Prostate gland (tissue), 2 donors: Measurements from ENCODE around the gene ZNF792. TPM values are rescaled to one million over a fixed set of nuclear protein-coding genes. Genes with fewer than 3 reads are reported as not detected.
"Not testable (repeated sequence)": the region's sequence is repeated elsewhere in the genome, so short reads cannot be mapped to it uniquely, and the experiment has no call there.

Source experiments
- DNase-seq: peaks from one replicate; pipeline ENCODE4 v3.0.0-alpha.2; 2019; ENCODE audit warnings: low spot score
- H3K27ac ChIP-seq, 2 donors: fragments of 200-600 bp; sonication (generic); 2 replicates each; pipeline ENCODE4 v1.5.1; 2017 to 2019
- H3K27me3 ChIP-seq: fragments of 200-600 bp; sonication (generic); replicated peaks from 2 replicates; pipeline ENCODE4 v1.5.1; 2019; ENCODE audit not compliant: insufficient read depth
- H3K36me3 ChIP-seq, 2 donors: fragments of 200-600 bp; sonication (generic); 1 replicate in 1 of 2; 2 replicates in 1 of 2; pipeline versions ENCODE4 v1.5.1 to v1.8.1; 2017 to 2019
- H3K4me1 ChIP-seq: fragments of 200-600 bp; sonication (generic); replicated peaks from 2 replicates; pipeline ENCODE4 v1.5.1; 2019
- H3K4me3 ChIP-seq, 2 donors: fragments of 200-600 bp; sonication (generic); 2 replicates each; pipeline ENCODE4 v1.5.1; 2017 to 2019
- H3K9me3 ChIP-seq: fragments of 200-600 bp; sonication (generic); 2 replicates; pipeline ENCODE4 v1.5.1; 2017
- CTCF ChIP-seq, 4 experiments: fragments of 200-600 bp in 2 of 4; fragments of 450-650 bp in 2 of 4; sonication (generic) in 2 of 4; IDR thresholded peaks; 1 replicate in 3 of 4; 2 replicates in 1 of 4; pipeline ENCODE4 v1.5.1; 2016 to 2019; ENCODE audit warnings: antibody characterized with exemption in 4 of 4, mild to moderate bottlenecking in 2 of 4, moderate library complexity in 2 of 4
- POLR2A ChIP-seq: fragments of 450-650 bp; IDR thresholded peaks from one replicate; pipeline ENCODE4 v1.6.1; 2016; ENCODE audit warnings: antibody characterized with exemption, mild to moderate bottlenecking
- POLR2AphosphoS5 ChIP-seq: sonication (generic); formaldehyde crosslinking; IDR thresholded peaks from one replicate; pipeline ENCODE4 v1.6.1; 2017; ENCODE audit warnings: antibody characterized with exemption
- WGBS: methylation state at CpG from one replicate; pipeline ENCODE4 v1.1.5; 2018; 5-methylcytosine and 5-hydroxymethylcytosine counted together
- intact Hi-C: fragments of 100-400 bp; cut with DNase I; formaldehyde crosslinking; loops from one replicate; pipeline ENCODE4 v1.14.2; 2022
- total RNA-seq, 2 donors: library from RNA; depleted of rRNA; stranded (reverse); fragments of >200 nt; gene quantifications; one replicate each; pipeline ENCODE4 v1.1.0, GENCODE V29; 2016

The ZNF792 gene
- total RNA-seq, 2 donors from 2014 or later: 8.2 to 9.3 TPM

- peaks cover 0 to 9% of the 10 kb centered on the region in 2 donors for H3K36me3 ChIP-seq
- intact Hi-C loops: no loop called here
- peak overlapping the region; percentile 59 to 63 for H3K27ac ChIP-seq
- H3K27me3 ChIP-seq: no peaks in the 10 kb centered on the region
- peak; percentile 72 for DNase-seq
- peaks cover 20% of the 10 kb centered on the region for H3K4me1 ChIP-seq
- 56% methylated on average over 15 of the region's 15 CpGs for WGBS
- no peaks in the 10 kb centered on the region for H3K9me3 ChIP-seq
- no peak for TF ChIP-seq CTCF (IDR thresholded peaks at IDR 0.05)
- TF ChIP-seq POLR2A: peak; percentile 23
- TF ChIP-seq POLR2AphosphoS5: peak; percentile 92
- no peak overlapping the region for H3K4me3 ChIP-seq
These were observed 42.4 kb upstream of the ZNF792 start for GRCh38 chr19:35006342-35006998.

- Histone ChIP-seq H3K27ac (peak overlapping the region; percentile 59 to 63), H3K4me1 (peaks cover 20% of the 10 kb centered on the region)
- H3K36me3 ChIP-seq, H3K4me3 ChIP-seq, H3K27me3 ChIP-seq, H3K9me3 ChIP-seq, intact Hi-C loops, DNase-seq: not testable (repeated sequence)
- 70% methylated on average over 6 of the region's 6 CpGs for WGBS
These were observed 41.9 kb upstream of the ZNF792 start for GRCh38 chr19:35006007-35006341.

- H3K36me3 ChIP-seq: peaks cover 0 to 7% of the 10 kb centered on the region in 2 donors
- intact Hi-C loops: no loop called here
- H3K27me3 ChIP-seq: no peaks in the 10 kb centered on the region
- no peak overlapping the region for H3K4me3 ChIP-seq
- peaks cover 20% of the 10 kb centered on the region for H3K4me1 ChIP-seq
- 79% methylated on average over 11 of the region's 11 CpGs for WGBS
- H3K9me3 ChIP-seq: no peaks in the 10 kb centered on the region
- TF ChIP-seq CTCF (IDR thresholded peaks at IDR 0.05) (no peak), POLR2A (no peak), POLR2AphosphoS5 (no peak)
- DNase-seq: no peak
- H3K27ac ChIP-seq: peak overlapping the region; percentile 59 to 63
These were observed 41.4 kb upstream of the ZNF792 start for GRCh38 chr19:35005256-35005977.

GRCh38 chr19:35004517-35005255 lies 40.7 kb upstream of the ZNF792 start:
- H3K27me3 ChIP-seq: no peaks in the 10 kb centered on the region
- H3K9me3 ChIP-seq: no peaks in the 10 kb centered on the region
- H3K4me3 ChIP-seq: no peak overlapping the region
- intact Hi-C loops: no loop called here
- no peaks in the 10 kb centered on the region for H3K36me3 ChIP-seq
- peaks cover 20% of the 10 kb centered on the region for H3K4me1 ChIP-seq
- peak overlapping the region in 1 of 2 donors; percentile 59 for H3K27ac ChIP-seq
- DNase-seq: no peak
- WGBS: 90% methylated on average over 18 of the region's 18 CpGs
- TF ChIP-seq POLR2A: no peak
- TF ChIP-seq CTCF (IDR thresholded peaks at IDR 0.05): no peak
- TF ChIP-seq POLR2AphosphoS5: no peak

- Histone ChIP-seq H3K27ac (peak overlapping the region in 1 of 2 donors; percentile 97), H3K27me3 (no peaks in the 10 kb centered on the region), H3K4me3 (no peak overlapping the region), H3K9me3 (no peaks in the 10 kb centered on the region), H3K36me3 (no peaks in the 10 kb centered on the region), H3K4me1 (peaks cover 25% of the 10 kb centered on the region)
- 85% methylated on average over 11 of the region's 11 CpGs for WGBS
- no peak for DNase-seq
- intact Hi-C loops: no loop called here
- TF ChIP-seq POLR2A (no peak), CTCF (IDR thresholded peaks at IDR 0.05) (no peak), POLR2AphosphoS5 (no peak)
These were observed 38.1 kb upstream of the ZNF792 start for GRCh38 chr19:35002037-35002535.
